ENCODE results near the gene HS1BP3. TPM values are rescaled to one million over a fixed set of nuclear protein-coding genes. Genes with fewer than 3 reads are reported as not detected.

The HS1BP3 gene
- total RNA-seq, 1 donor = 25.9 TPM

GRCh38 chr2:20624156-20624883, 26.6 kb downstream of the HS1BP3 start:
- TF ChIP-seq CTCF (IDR thresholded peaks at IDR 0.05; ENCODE audit: insufficient read depth, low read depth, low read length) = no peak
- no peak for DNase-seq (ENCODE audit: low read depth)
- H3K4me3 ChIP-seq (ENCODE audit: low read depth, low read length) = no peak overlapping the region

- TF ChIP-seq CTCF (IDR thresholded peaks at IDR 0.05; ENCODE audit: insufficient read depth, low read depth, low read length) = no peak
- DNase-seq (ENCODE audit: low read depth) = no peak
- no peak overlapping the region for H3K4me3 ChIP-seq (ENCODE audit: low read depth, low read length)
Measured at GRCh38 chr2:20623741-20624155, 27.1 kb downstream of the HS1BP3 start.

GRCh38 chr2:20623241-20623640, 27.7 kb downstream of the HS1BP3 start:
- no peak overlapping the region for H3K4me3 ChIP-seq (ENCODE audit: low read depth, low read length)
- no peak for DNase-seq (ENCODE audit: low read depth)
- TF ChIP-seq CTCF (IDR thresholded peaks at IDR 0.05; ENCODE audit: insufficient read depth, low read depth, low read length) = no peak

GRCh38 chr2:20622731-20623130, 28.2 kb downstream of the HS1BP3 start:
- no peak for DNase-seq (ENCODE audit: low read depth)
- H3K4me3 ChIP-seq (ENCODE audit: low read depth, low read length) = no peak overlapping the region
- no peak for TF ChIP-seq CTCF (IDR thresholded peaks at IDR 0.05; ENCODE audit: insufficient read depth, low read depth, low read length)

- H3K4me3 ChIP-seq (ENCODE audit: low read depth, low read length) = no peak overlapping the region
- no peak for TF ChIP-seq CTCF (IDR thresholded peaks at IDR 0.05; ENCODE audit: insufficient read depth, low read depth, low read length)
- DNase-seq (ENCODE audit: low read depth) = no peak
Measured at GRCh38 chr2:20622296-20622686, 28.6 kb downstream of the HS1BP3 start.

GRCh38 chr2:20621366-20622295, 29.3 kb downstream of the HS1BP3 start:
- H3K4me3 ChIP-seq (ENCODE audit: low read depth, low read length) = no peak overlapping the region
- TF ChIP-seq CTCF (IDR thresholded peaks at IDR 0.05; ENCODE audit: insufficient read depth, low read depth, low read length) = no peak
- DNase-seq (ENCODE audit: low read depth) = no peak
